GM21737 (cell line): ENCODE measurements around the gene GRAMD1B.
"Not testable (repeated sequence)": the region's sequence is repeated elsewhere in the genome, so short reads cannot be mapped to it uniquely, and the experiment has no call there.

Experiments
- ATAC-seq: cut with Tn5 transposase; IDR thresholded peaks from one replicate; pipeline ENCODE4 v1.9.1; 2021; ENCODE audit warnings: mild to moderate bottlenecking, moderate library complexity; ENCODE audit not compliant: unreplicated experiment

GRAMD1B gene

GRCh38 chr11:123494195-123495050 is 64.4 kb downstream of the GRAMD1B start:
- no peak for ATAC-seq

- no peak for ATAC-seq
Observed at GRCh38 chr11:123504401-123504800, 74.3 kb downstream of the GRAMD1B start.

- peak; percentile 73 for ATAC-seq
Observed at GRCh38 chr11:123505546-123506299, 75.7 kb downstream of the GRAMD1B start.

DNA sequence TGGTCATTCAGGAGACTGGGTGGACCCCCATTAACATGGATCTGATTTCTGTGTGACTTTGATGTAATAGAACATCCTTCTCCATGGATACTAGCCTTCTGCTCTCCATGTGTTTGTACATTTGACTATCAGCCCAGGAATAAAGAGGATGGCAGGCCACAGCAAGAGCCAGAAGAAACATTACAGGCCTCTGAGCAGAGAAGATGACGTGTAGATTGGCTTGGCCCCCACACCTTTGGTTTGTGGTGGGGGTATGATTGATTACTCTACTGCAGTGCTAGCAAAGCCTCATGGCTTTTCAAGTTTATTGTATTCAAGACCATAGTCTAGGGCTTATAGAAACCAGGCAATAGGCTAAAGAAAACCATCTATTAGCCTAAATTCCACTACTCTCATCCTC is 77.0 kb downstream of the GRAMD1B start:
- ATAC-seq, result no peak

- ATAC-seq, result no peak
Observed at GRCh38 chr11:123509737-123510578, 79.9 kb downstream of the GRAMD1B start.

GRCh38 chr11:123510579-123510905 is 80.5 kb downstream of the GRAMD1B start:
- ATAC-seq, result no peak

DNA sequence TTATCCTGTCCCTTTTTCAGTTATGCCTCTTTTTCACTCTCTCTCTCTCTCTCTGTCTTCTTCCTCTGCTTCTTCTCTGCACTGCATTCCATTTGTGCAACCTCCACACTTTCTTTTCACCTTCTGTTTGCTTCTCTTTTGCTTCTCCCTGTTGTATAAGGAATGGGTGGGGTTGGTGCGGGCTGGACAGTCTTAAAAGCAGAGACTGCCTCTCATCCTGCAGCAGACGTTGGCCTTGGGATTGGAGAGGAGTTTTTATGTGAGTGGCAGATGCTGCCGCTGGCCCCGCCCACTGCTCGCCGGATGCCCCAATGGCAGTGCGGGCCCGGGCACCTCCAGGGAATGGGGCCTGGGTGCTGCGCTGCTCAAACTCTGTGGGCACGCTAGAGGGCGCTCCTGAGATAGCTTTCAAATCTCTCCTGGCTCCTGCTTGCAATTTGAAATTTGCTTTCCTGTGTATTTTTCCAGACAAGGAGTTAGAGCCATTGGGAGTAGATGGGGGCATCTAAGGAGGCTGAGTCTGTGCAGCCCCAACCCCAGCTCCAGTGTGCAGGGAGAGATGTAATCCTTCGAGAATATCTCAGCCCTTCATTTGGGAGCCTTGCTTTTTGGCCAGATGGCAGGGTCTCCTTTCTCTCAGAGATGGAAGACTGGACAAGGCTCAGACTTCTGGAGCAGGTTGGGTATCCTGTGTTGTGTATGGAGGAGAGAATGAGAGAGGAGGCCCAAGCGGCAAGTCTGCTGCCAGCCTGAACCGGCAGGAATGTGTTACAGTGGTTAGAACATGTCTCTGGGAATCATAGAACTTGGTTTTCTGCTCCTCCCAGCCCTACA is 81.2 kb downstream of the GRAMD1B start:
- peak; percentile 87 for ATAC-seq

GRCh38 chr11:123513309-123513708 is 83.2 kb downstream of the GRAMD1B start:
- ATAC-seq, result not testable (repeated sequence)

DNA sequence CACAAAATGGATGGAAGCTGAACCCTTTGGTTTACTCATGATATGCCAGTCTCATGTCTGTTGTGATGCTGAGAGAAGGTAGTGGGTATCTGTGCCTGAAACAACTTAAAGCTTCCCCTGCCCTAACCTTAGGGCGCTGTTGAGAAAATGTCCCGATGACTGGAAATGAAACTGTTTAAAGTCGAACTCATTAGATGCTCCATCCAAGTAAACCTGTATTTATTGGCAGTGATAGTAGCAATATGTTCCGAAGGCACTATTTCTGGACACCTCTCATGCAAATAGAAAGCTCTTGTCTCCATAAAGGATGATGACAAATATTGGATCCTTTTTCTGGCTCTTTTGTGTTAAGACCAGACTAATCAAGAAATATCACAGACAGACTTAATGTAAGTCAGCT is 86.2 kb downstream of the GRAMD1B start:
- ATAC-seq, result no peak

GRCh38 chr11:123517559-123518364 is 87.7 kb downstream of the GRAMD1B start:
- no peak for ATAC-seq

DNA sequence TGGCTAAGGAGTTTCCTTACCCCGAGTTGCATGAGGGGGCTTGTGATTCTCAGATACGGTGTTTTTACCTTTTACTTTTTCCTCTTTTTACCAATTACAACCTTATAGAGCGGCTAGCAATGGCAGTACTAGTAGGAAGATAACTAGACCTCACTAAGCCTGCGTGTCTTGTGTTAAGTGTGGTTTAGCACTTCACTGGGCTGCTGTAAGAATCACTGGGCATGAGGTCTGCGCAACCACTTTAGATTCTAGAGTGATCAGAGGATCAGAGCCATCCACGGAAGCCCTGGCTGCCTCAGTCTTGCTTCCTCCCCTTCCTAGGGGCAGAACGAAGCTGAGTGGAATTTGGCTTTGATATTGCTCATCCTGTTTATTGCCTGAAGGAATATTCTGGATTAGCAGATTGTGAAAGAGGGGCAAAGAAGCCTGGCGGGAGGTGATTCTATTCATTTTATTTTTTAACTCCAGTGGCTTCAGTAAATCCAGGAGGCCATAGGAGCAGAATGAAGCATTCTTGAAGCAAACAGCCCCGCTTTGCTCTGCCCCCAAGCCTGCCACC is 88.5 kb downstream of the GRAMD1B start:
- ATAC-seq, result no peak

DNA sequence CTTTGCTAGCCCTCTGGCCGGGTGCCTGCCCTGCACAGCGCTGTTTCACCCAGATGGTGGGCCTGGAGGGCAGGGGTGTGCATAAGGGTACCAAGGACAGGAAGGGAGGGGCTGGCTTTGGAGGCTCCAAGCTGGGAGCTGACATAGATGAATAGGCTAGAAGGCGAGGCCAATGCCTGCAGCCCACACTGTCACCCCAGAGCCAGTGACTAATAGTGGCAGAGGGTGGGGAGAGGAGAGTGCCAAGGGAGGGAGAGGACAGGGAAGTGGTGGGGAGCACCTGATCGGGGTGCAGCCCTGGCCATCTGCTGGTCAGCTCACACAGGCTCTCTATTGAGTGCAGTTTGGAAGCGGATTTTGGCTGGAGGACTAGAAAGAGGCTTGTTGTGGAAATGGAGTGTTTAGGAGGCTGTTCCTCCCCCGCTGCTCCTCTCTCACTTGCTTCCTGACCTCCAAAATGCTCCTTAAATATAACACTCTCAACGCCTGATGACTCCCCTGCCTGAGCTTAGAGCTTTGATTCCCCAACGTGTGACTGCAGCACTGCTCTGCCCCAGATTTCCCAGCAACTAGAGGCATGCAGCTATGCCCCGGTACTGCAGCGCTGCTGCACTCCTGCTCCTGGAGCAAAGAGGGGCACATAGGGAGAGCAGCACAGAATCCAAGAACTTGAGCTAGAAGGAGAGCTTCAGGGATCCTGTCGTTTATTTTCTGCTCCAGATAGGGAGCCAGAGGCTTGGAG is 89.2 kb downstream of the GRAMD1B start:
- no peak for ATAC-seq

- ATAC-seq, result no peak
Observed at GRCh38 chr11:123519797-123520193, 89.7 kb downstream of the GRAMD1B start.

DNA sequence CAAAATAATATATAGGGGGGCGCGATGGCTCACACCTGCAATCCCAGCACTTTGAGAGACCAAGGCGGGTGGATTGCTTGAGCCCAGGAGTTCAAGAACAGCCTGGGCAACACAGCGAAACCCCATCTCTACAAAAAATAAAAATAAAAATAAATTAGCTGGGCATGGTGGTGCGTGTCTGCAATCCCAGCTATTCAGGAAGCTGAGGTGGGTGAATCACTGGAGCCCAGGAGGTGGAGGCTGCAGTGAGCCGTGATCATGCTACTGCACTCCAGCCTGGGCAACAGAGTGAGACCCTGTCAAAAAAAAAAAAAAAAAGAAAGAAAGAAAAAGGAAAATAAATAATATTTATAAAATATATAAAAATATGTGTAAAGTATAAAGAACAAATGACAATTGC is 90.4 kb downstream of the GRAMD1B start:
- ATAC-seq, result not testable (repeated sequence)

GRCh38 chr11:123521001-123521400 is 90.9 kb downstream of the GRAMD1B start:
- ATAC-seq, result no peak

DNA sequence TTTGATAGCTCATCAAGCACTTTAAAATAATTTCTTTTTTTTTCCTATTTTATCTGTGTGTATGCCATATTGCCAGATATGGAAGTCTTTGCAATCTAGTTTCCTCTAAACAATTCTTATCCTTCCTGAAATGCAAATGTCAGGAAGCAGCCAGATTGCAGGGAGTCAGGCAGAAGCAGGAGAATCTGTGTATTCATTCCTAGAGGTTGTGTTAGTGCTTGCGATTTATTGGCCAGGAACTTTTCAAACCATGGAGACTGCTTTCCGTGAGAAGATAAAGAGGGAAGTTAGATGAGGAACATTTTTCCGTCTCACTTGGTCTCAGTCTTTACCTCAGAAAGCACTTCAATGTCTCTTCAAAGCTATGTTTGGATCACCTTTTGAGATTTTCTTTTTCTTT is 91.9 kb downstream of the GRAMD1B start:
- ATAC-seq, result no peak

- no peak for ATAC-seq
Observed at GRCh38 chr11:123523539-123523938, 93.5 kb downstream of the GRAMD1B start.

DNA sequence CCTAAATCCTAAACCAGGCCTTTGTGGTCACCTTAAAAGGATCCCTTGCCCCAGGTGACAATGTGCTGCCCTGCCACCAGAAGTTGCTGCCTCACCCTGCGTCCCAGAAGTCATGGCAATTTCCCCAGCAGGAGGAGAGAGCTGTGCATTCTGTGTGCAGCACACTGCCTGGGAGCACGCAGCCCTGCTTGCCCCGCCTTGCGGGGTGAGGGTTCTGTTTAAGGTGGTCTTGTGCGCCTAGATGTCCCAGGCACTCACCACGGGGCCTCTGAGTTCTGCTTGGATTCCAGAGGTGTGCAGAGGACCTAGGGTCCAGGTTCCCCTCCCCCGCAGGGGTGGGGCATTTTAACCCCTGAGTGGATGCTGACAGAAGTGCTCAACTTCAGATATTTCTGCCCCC is 95.0 kb downstream of the GRAMD1B start:
- ATAC-seq, result no peak

DNA sequence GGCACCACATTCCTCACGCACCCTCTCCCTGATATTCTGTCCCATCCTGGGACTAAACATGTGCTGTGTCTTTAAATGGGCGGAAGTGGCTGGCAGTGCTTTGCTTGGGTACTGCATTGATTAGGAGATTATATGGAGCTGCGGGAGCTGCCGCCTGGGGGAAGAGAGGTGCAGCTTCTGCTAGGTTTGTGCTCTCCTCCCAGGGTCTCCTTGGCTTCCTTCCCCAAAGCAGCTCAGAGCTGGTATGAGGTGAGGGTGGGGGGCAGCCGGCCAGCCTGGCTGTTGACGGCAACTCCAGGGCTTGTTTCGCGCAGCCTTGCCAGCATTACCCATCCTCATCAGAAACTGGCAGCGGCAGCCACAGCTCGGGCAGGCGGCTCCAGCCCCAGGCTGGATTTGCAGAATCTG is 95.4 kb downstream of the GRAMD1B start:
- ATAC-seq, result no peak
